Panc1 (cell line): ENCODE data around the gene ALDH5A1.

Experiments
- POLR2AphosphoS5 ChIP-seq: IDR thresholded peaks from 2 replicates; pipeline ENCODE4 v1.6.1; 2012; ENCODE audit warnings: mild to moderate bottlenecking, low read depth, low read length, moderate library complexity
- REST ChIP-seq, 2 experiments: IDR thresholded peaks; 2 replicates each; pipeline ENCODE4 v1.6.1; 2011 to 2012; ENCODE audit warnings: low read depth in 2 of 2, control low read depth in 1 of 2, low read length in 1 of 2, mild to moderate bottlenecking in 1 of 2, moderate library complexity in 1 of 2; ENCODE audit not compliant: insufficient read depth in 1 of 2
- SIN3A ChIP-seq: IDR thresholded peaks from 2 replicates; pipeline ENCODE4 v1.6.1; 2012; ENCODE audit warnings: low read depth, mild to moderate bottlenecking, low read length, moderate library complexity, borderline replicate concordance; ENCODE audit not compliant: insufficient read depth
- TF ChIP-seq, protein P1 (sequence below): fragments of 450-650 bp; IDR thresholded peaks from 2 replicates; pipeline ENCODE4 v1.5.1; 2017; ENCODE audit warnings: mild to moderate bottlenecking

GRCh38 chr6:24460966-24461365, 33.8 kb upstream of the ALDH5A1 start:
- TF ChIP-seq, protein P1, sequence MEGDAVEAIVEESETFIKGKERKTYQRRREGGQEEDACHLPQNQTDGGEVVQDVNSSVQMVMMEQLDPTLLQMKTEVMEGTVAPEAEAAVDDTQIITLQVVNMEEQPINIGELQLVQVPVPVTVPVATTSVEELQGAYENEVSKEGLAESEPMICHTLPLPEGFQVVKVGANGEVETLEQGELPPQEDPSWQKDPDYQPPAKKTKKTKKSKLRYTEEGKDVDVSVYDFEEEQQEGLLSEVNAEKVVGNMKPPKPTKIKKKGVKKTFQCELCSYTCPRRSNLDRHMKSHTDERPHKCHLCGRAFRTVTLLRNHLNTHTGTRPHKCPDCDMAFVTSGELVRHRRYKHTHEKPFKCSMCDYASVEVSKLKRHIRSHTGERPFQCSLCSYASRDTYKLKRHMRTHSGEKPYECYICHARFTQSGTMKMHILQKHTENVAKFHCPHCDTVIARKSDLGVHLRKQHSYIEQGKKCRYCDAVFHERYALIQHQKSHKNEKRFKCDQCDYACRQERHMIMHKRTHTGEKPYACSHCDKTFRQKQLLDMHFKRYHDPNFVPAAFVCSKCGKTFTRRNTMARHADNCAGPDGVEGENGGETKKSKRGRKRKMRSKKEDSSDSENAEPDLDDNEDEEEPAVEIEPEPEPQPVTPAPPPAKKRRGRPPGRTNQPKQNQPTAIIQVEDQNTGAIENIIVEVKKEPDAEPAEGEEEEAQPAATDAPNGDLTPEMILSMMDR, result no peak
- TF ChIP-seq REST (IDR thresholded peaks at IDR 0.05; ENCODE audit: insufficient read depth in 1 of 2, low read depth in 2 of 2, low read length in 1 of 2) (no peak), POLR2AphosphoS5 (no peak), SIN3A (no peak)
